Endothelial cell of umbilical vein (primary cell): Measurements from ENCODE around the gene POU6F2.

Experiments used
- GATA2 ChIP-seq: IDR thresholded peaks from 2 replicates; pipeline ENCODE4 v1.7.0; 2011; ENCODE audit warnings: low read depth, mild to moderate bottlenecking, moderate library complexity, mixed read lengths, low read length; ENCODE audit not compliant: insufficient read length, insufficient read depth
- JUN ChIP-seq: IDR thresholded peaks from 2 replicates; pipeline ENCODE4 v1.6.1; 2011; ENCODE audit warnings: borderline replicate concordance, low read depth; ENCODE audit not compliant: insufficient read length, insufficient read depth
- POLR2A ChIP-seq: IDR thresholded peaks from 2 replicates; pipeline ENCODE4 v1.6.1; 2012; ENCODE audit warnings: low read depth, mild to moderate bottlenecking, control low read depth, low read length
- POLR2AphosphoS5 ChIP-seq: IDR thresholded peaks from 2 replicates; pipeline ENCODE4 v1.6.1; 2012; ENCODE audit warnings: low read depth, mild to moderate bottlenecking, control low read depth, low read length, moderate library complexity; ENCODE audit not compliant: insufficient read depth
- TF ChIP-seq, protein P1 (sequence below), 2 donors: IDR thresholded peaks; 1 replicate in 1 of 2; 2 replicates in 1 of 2; pipeline ENCODE4 v1.5.1; 2011; ENCODE audit warnings: low read length in 2 of 2, mild to moderate bottlenecking in 2 of 2, moderate library complexity in 2 of 2, control low read depth in 1 of 2, inconsistent platforms in 1 of 2, low read depth in 1 of 2; ENCODE audit not compliant: insufficient read depth in 1 of 2; ENCODE audit errors: extremely low read depth in 1 of 2
- TF ChIP-seq, protein P2 (sequence below): IDR thresholded peaks from 2 replicates; pipeline ENCODE4 v1.6.1; 2011; ENCODE audit not compliant: insufficient read depth, insufficient read length

DNA sequence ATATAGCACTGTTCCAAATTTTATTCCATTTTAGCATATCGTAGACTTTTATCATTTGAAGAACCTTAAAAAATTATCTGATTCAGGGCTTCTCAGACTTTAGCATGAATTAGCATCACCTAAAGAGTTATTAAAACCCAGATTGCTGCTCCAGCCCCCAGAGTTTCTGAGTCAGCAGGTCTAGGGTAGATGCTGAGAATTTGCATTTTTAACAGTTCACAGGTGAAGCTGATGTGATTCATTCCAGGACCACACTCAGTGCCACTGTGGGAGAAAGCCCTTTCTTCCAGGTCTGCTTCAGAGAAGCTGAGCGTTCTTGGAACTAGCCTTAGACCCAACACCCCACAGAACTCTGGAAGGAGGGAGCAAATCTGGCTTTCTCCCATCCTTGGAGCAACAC is 414.4 kb downstream of the POU6F2 start:
- TF ChIP-seq, protein P1, sequence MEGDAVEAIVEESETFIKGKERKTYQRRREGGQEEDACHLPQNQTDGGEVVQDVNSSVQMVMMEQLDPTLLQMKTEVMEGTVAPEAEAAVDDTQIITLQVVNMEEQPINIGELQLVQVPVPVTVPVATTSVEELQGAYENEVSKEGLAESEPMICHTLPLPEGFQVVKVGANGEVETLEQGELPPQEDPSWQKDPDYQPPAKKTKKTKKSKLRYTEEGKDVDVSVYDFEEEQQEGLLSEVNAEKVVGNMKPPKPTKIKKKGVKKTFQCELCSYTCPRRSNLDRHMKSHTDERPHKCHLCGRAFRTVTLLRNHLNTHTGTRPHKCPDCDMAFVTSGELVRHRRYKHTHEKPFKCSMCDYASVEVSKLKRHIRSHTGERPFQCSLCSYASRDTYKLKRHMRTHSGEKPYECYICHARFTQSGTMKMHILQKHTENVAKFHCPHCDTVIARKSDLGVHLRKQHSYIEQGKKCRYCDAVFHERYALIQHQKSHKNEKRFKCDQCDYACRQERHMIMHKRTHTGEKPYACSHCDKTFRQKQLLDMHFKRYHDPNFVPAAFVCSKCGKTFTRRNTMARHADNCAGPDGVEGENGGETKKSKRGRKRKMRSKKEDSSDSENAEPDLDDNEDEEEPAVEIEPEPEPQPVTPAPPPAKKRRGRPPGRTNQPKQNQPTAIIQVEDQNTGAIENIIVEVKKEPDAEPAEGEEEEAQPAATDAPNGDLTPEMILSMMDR (IDR thresholded peaks at IDR 0.05; ENCODE audit: extremely low read depth in 1 of 2, insufficient read depth in 1 of 2, low read depth in 1 of 2, low read length in 2 of 2): no peak
- TF ChIP-seq JUN (no peak), POLR2AphosphoS5 (no peak), POLR2A (no peak), GATA2 (no peak)
- TF ChIP-seq, protein P2, sequence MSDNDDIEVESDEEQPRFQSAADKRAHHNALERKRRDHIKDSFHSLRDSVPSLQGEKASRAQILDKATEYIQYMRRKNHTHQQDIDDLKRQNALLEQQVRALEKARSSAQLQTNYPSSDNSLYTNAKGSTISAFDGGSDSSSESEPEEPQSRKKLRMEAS: no peak
